SK-N-SH treated with all-trans-retinoic acid at 6 μM for 48 hours (cell line): ENCODE results near the gene PSMA4.

ENCODE experiments used
- ARNTL ChIP-seq: fragments of 450-650 bp; formaldehyde crosslinking; IDR thresholded peaks from 2 replicates; pipeline ENCODE4 v1.5.0; 2020; ENCODE audit warnings: low read depth, mild to moderate bottlenecking, moderate library complexity, borderline replicate concordance
- BACH2 ChIP-seq: fragments of 250-450 bp; sonication (Bioruptor Pico); IDR thresholded peaks from 2 replicates; pipeline ENCODE4 v1.9.0; 2021; ENCODE audit warnings: mild to moderate bottlenecking, borderline replicate concordance
- CREB5 ChIP-seq: fragments of 250-450 bp; sonication (Bioruptor Pico); IDR thresholded peaks from 2 replicates; pipeline ENCODE4 v1.5.1; 2020; ENCODE audit warnings: low read depth, mild to moderate bottlenecking, moderate library complexity
- CSDC2 ChIP-seq: fragments of 250-450 bp; sonication (Bioruptor Pico); IDR thresholded peaks from 2 replicates; pipeline ENCODE4 v1.5.0; 2020; ENCODE audit warnings: mild to moderate bottlenecking, moderate library complexity
- PATZ1 ChIP-seq: fragments of 250-450 bp; sonication (Bioruptor Pico); IDR thresholded peaks from 2 replicates; pipeline ENCODE4 v1.8.0; 2020; ENCODE audit warnings: mild to moderate bottlenecking, moderate library complexity, borderline replicate concordance
- SNAI2 ChIP-seq: fragments of 250-450 bp; sonication (Bioruptor Pico); IDR thresholded peaks from 2 replicates; pipeline ENCODE4 v1.5.0; 2020; ENCODE audit warnings: mild to moderate bottlenecking, moderate library complexity
- TOX ChIP-seq: fragments of 250-450 bp; sonication (Bioruptor Pico); IDR thresholded peaks from 2 replicates; pipeline ENCODE4 v1.8.0; 2021; ENCODE audit warnings: mild to moderate bottlenecking, moderate library complexity, borderline replicate concordance
- ZC3H10 ChIP-seq: fragments of 250-450 bp; sonication (Bioruptor Pico); IDR thresholded peaks from 2 replicates; pipeline ENCODE4 v1.5.1; 2021; ENCODE audit warnings: mild to moderate bottlenecking, moderate library complexity
- ZFP3 ChIP-seq: fragments of 250-450 bp; sonication (Bioruptor Pico); IDR thresholded peaks from 2 replicates; pipeline ENCODE4 v1.5.0; 2020; ENCODE audit warnings: mild to moderate bottlenecking, moderate library complexity
- ZNF565 ChIP-seq: fragments of 450-650 bp; formaldehyde crosslinking; conservative IDR thresholded peaks from 2 replicates; pipeline ENCODE4 v1.5.0; 2020; ENCODE audit warnings: low read depth, mild to moderate bottlenecking, moderate library complexity
- ZNF8 ChIP-seq: fragments of 450-650 bp; formaldehyde crosslinking; IDR thresholded peaks from 2 replicates; pipeline ENCODE4 v1.5.0; 2020; ENCODE audit warnings: mild to moderate bottlenecking, moderate library complexity

GRCh38 chr15:78542647-78543046 is 2.4 kb downstream of the PSMA4 start:
- TF ChIP-seq ARNTL (CRISPR knock-in tag) = no peak
- no peak for TF ChIP-seq ZFP3 (CRISPR knock-in tag)
- no peak for TF ChIP-seq ZNF8 (CRISPR knock-in tag)
- TF ChIP-seq TOX = no peak
- TF ChIP-seq SNAI2 = no peak
- TF ChIP-seq CREB5 (CRISPR knock-in tag) = no peak
- TF ChIP-seq BACH2 (CRISPR knock-in tag) = no peak
- TF ChIP-seq PATZ1 = no peak
- no peak for TF ChIP-seq CSDC2 (CRISPR knock-in tag)
- no peak for TF ChIP-seq ZNF565 (CRISPR knock-in tag)
- TF ChIP-seq ZC3H10 (CRISPR knock-in tag) = no peak
